HL-60 (cell line): ENCODE measurements around the gene SECTM1.

Source experiments
- CTCF ChIP-seq: IDR thresholded peaks from one replicate; pipeline ENCODE4 v1.5.1; 2011; ENCODE audit warnings: low read length, control low read depth, inconsistent platforms; ENCODE audit not compliant: insufficient read depth
- POLR2AphosphoS5 ChIP-seq: IDR thresholded peaks from 2 replicates; pipeline ENCODE4 v1.6.1; 2012; ENCODE audit warnings: low read depth
- REST ChIP-seq: IDR thresholded peaks from 2 replicates; pipeline ENCODE4 v1.6.1; 2012; ENCODE audit warnings: low read depth; ENCODE audit not compliant: insufficient replicate concordance

GRCh38 chr17:82380860-82381702, 47.5 kb upstream of the SECTM1 start:
- TF ChIP-seq CTCF (no peak), REST (no peak), POLR2AphosphoS5 (no peak)
